Embryonic facial prominence (tissue), 1 donor: ENCODE results near the gene HLCS.

Experiments used
- DNase-seq: peaks from one replicate; pipeline ENCODE4 v3.0.0-alpha.2; 2016; ENCODE audit errors: extremely low spot score

The HLCS gene

GRCh38 chr21:36985751-36986594, 19.5 kb upstream of the HLCS start:
- DNase-seq = no peak

GRCh38 chr21:36981977-36982700, 15.7 kb upstream of the HLCS start:
- DNase-seq = no peak

GRCh38 chr21:36981049-36981391, 14.6 kb upstream of the HLCS start:
- DNase-seq = no peak

GRCh38 chr21:36980280-36981048, 14.0 kb upstream of the HLCS start:
- no peak for DNase-seq

- no peak for DNase-seq
Observed at GRCh38 chr21:36976882-36977651, 10.6 kb upstream of the HLCS start.

- no peak for DNase-seq
Observed at GRCh38 chr21:36976228-36976861, 9.9 kb upstream of the HLCS start.

- no peak for DNase-seq
Observed at GRCh38 chr21:36974851-36975192, 8.4 kb upstream of the HLCS start.

GRCh38 chr21:36973986-36974850, 7.7 kb upstream of the HLCS start:
- no peak for DNase-seq

GRCh38 chr21:36968976-36969375, 2.5 kb upstream of the HLCS start:
- DNase-seq = no peak

- DNase-seq = no peak
Observed at GRCh38 chr21:36968414-36968813, 1.9 kb upstream of the HLCS start.

- no peak for DNase-seq
Observed at GRCh38 chr21:36966821-36967768, 626 bp upstream of the HLCS start.

GRCh38 chr21:36965720-36966065, 776 bp downstream of the HLCS start:
- no peak for DNase-seq

GRCh38 chr21:36964827-36965719, 1.4 kb downstream of the HLCS start:
- DNase-seq = no peak

- DNase-seq = no peak
Observed at GRCh38 chr21:36964398-36964797, 2.1 kb downstream of the HLCS start.

GRCh38 chr21:36962098-36962780, 4.2 kb downstream of the HLCS start:
- no peak for DNase-seq

GRCh38 chr21:36960676-36961284, 5.7 kb downstream of the HLCS start:
- no peak for DNase-seq
